ENCODE measurements around the gene CDR2L.
"Not testable (repeated sequence)": the region's sequence is repeated elsewhere in the genome, so short reads cannot be mapped to it uniquely, and the experiment has no call there.

Gene CDR2L

DNA sequence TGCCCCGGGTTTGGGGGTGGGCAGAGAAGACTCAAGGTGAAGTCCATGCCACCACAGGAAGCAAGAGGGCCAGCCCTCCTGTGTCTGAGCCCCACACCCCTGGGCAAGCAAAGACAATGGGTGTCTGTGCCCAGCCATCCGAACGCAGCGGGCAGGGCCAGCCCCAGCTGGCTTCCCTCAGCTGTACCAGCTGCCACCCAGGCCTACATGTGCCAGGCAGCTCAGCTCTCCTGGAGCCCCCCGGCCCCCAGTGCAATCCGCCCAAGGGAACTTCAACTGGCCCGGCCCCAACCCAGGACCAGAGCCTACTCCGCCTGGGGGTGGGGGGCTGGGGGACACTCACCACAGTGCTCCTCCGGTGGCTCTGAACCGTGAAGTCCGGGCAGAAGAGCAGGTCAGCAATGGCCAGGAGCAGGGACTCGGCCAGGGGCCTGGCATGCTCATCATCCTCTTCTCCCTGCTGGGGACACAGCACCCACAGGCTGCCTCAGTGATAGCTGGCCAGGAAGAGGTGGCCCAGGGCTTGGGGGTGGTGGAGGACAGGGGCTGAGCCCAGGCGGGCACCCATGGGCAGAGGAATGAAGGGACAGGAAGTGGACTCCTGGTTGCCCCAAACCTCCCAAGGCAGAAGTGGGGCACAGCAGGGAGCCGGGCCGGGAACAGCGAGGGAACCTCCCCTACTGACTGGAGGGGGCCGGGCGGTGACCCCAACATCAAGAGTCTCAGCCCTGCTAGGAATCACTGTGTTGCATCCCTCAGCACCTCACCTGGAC is 24.6 kb upstream of the CDR2L start:
- Histone ChIP-seq H3K27me3 (ENCODE audit: control insufficient read depth, insufficient read depth, low read length) (peaks cover 7% of the 10 kb centered on the region), H3K9me3 (ENCODE audit: control insufficient read depth, insufficient read depth, low read length) (no peaks in the 10 kb centered on the region), H3K36me3 (ENCODE audit: control insufficient read depth, insufficient read depth, low read length) (no peaks in the 10 kb centered on the region), H3K4me3 (ENCODE audit: low read depth, low read length) (no peak overlapping the region), H3K9ac (ENCODE audit: low read depth, low read length) (no peak overlapping the region), H3K4me1 (ENCODE audit: control insufficient read depth, insufficient read depth, low read length) (no peaks in the 10 kb centered on the region)

DNA sequence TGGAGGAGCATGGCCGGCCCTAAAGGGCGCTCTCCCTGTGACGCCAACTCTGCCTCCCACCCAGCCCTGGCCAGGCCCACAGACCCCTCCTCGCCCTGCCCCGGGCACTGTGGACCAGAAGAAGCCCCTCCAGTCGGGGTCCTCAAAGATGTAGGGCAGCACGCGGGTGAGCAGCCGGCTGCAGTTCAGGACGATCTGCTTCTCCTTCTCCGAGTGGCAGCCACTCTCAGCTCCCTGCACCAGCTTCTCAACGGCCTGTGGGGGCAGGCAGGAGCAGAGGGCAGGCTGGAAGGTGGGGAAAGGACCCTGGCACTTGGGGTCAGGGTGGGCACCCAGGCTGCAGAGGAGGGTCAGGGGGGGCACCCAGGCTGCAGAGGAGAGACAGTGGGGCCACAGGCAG is 23.8 kb upstream of the CDR2L start:
- no peaks in the 10 kb centered on the region for H3K9me3 ChIP-seq (ENCODE audit: control insufficient read depth, insufficient read depth, low read length)
- no peak overlapping the region for H3K9ac ChIP-seq (ENCODE audit: low read depth, low read length)
- H3K36me3 ChIP-seq (ENCODE audit: control insufficient read depth, insufficient read depth, low read length) = no peaks in the 10 kb centered on the region

DNA sequence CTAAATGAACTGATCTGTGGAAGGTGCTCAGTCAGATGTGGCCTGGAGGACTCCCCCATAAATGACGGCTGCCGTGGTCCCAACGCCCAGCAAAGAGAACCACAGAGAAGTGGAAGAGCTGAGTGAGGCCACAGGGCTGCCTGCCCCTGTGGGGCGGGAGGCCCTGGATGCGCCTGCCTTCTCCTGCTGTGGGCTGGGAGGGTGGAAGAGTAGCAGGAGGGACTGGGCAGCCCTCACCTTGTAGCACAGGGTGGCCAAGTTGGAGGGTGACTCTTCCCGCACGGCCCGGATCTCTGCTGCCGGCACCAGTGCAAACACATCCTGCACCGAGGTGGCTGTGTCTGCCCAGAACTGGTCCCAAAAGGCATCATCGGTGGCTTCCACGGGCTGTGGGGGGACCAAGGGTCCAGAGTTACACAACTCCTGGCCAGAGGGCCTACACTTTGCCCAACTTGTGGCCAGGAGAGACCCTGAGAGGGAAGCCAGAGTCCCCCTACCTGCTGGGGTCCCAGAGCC is 23.1 kb upstream of the CDR2L start:
- no peak overlapping the region for H3K4me3 ChIP-seq (ENCODE audit: low read depth, low read length)
- H3K4me1 ChIP-seq (ENCODE audit: control insufficient read depth, insufficient read depth, low read length) = no peaks in the 10 kb centered on the region
- H3K36me3 ChIP-seq (ENCODE audit: control insufficient read depth, insufficient read depth, low read length) = no peaks in the 10 kb centered on the region
- H3K9me3 ChIP-seq (ENCODE audit: control insufficient read depth, insufficient read depth, low read length) = no peaks in the 10 kb centered on the region
- H3K27me3 ChIP-seq (ENCODE audit: control insufficient read depth, insufficient read depth, low read length) = peaks cover 5% of the 10 kb centered on the region
- H3K9ac ChIP-seq (ENCODE audit: low read depth, low read length) = no peak overlapping the region

More for the DNA sequence above, 23.8 kb upstream of the CDR2L start:
- Histone ChIP-seq H3K4me1 (ENCODE audit: control insufficient read depth, insufficient read depth, low read length) (no peaks in the 10 kb centered on the region), H3K27me3 (ENCODE audit: control insufficient read depth, insufficient read depth, low read length) (peaks cover 7% of the 10 kb centered on the region), H3K4me3 (ENCODE audit: low read depth, low read length) (no peak overlapping the region)

DNA sequence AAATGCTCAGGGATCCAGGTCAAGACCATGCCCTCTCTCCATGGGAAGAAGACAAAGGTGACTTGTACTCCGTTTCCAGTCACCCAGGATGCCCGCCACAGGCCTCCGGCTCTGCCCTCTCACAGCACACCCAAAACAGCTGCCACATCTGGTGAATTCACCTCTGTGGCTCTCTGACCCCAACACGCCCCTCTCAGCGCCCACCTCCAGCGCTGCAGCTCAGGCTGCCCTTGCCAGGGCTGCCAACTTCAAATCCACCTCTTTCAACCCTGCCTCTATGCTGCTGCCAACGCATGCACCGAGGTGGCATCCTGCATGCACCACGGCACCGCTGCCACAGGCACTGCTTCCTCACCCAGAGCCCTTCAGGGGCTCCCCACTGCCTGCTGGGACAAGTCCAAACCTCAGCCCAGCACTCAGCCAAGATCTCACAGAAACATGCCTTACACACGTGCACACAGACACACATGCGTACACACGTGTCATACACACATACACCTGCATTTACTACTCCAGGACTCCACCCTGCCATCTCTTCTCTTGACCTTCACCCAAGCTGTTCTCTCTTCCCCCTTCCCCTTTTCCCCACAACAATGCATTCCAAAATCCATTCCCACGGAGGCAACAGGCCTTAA is 22.3 kb upstream of the CDR2L start:
- H3K4me3 ChIP-seq (ENCODE audit: low read depth, low read length) = no peak overlapping the region
- no peaks in the 10 kb centered on the region for H3K36me3 ChIP-seq (ENCODE audit: control insufficient read depth, insufficient read depth, low read length)
- H3K9me3 ChIP-seq (ENCODE audit: control insufficient read depth, insufficient read depth, low read length) = no peaks in the 10 kb centered on the region
- H3K9ac ChIP-seq (ENCODE audit: low read depth, low read length) = no peak overlapping the region
- H3K4me1 ChIP-seq (ENCODE audit: control insufficient read depth, insufficient read depth, low read length) = no peaks in the 10 kb centered on the region
- H3K27me3 ChIP-seq (ENCODE audit: control insufficient read depth, insufficient read depth, low read length) = peaks cover under 1% of the 10 kb centered on the region

DNA sequence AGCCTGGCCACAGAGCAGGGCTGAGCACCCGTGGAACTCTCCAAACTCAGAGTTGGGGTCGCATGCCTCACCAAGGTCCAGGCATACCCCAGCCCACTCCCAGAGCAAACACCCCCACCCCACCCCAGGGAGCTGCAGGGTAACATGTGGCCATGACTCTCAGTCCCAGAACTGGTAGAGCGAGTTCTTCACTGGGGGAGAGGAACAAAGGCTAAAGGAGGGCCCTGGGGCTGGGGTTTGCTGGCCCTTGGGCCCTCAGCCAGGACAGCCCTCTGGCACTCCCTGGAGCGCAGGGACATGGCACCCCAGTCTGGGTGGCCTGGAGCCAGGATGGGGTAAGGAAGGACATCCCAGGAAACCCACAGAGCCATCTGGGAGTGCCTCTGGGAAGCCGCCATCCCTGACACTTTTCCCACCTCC is 19.1 kb upstream of the CDR2L start:
- Histone ChIP-seq H3K9me3 (ENCODE audit: control insufficient read depth, insufficient read depth, low read length) (no peaks in the 10 kb centered on the region), H3K4me3 (ENCODE audit: low read depth, low read length) (no peak overlapping the region), H3K9ac (ENCODE audit: low read depth, low read length) (no peak overlapping the region)

DNA sequence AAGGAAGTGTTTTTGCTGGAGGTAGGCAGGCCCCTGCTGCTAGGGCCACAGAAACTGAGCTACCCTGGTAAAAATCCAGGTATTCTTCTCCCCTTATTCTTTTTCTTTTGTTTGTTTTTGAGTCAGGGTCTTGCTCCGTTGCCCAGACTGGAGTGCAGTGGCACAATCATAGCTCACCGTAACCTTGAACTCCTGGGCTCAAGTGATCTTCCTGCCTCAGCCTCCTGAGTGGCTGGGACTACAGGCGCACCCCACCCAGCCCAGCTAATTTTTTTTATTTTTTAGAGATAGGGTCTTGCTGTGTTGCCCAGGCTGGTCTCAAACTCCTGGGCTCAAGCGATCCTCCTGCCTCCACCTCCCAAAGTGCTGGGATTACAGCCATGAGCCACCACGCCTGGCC is 17.9 kb upstream of the CDR2L start:
- H3K27me3 ChIP-seq (ENCODE audit: control insufficient read depth, insufficient read depth, low read length) = peaks cover 37% of the 10 kb centered on the region
- H3K4me1 ChIP-seq (ENCODE audit: control insufficient read depth, insufficient read depth, low read length); H3K36me3 ChIP-seq (ENCODE audit: control insufficient read depth, insufficient read depth, low read length); H3K9ac ChIP-seq (ENCODE audit: low read depth, low read length); H3K9me3 ChIP-seq (ENCODE audit: control insufficient read depth, insufficient read depth, low read length); H3K4me3 ChIP-seq (ENCODE audit: low read depth, low read length): not testable (repeated sequence)

More for the DNA sequence above, 19.1 kb upstream of the CDR2L start:
- H3K4me1 ChIP-seq (ENCODE audit: control insufficient read depth, insufficient read depth, low read length) = peaks cover 2% of the 10 kb centered on the region
- H3K36me3 ChIP-seq (ENCODE audit: control insufficient read depth, insufficient read depth, low read length) = no peaks in the 10 kb centered on the region
- peaks cover 26% of the 10 kb centered on the region for H3K27me3 ChIP-seq (ENCODE audit: control insufficient read depth, insufficient read depth, low read length)

DNA sequence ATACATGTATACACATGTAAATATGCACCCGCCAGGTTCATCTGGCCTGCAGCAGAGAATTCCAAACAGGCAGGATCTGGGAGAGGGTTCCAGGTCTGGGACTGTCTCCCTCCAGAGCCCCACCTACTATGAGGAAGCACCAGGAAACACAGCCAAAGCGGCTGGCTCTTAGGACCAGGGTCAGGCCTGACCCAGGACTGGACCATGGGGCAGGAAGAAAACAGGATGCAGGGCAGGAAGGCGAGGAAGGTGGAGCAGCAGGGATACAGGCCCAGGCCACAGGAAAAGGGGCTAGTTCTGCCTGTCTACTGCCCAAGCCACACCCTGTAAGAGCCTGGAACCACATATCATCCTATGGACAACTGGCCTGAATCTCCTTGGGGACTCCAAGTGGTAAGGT is 17.0 kb upstream of the CDR2L start:
- peaks cover 2% of the 10 kb centered on the region for H3K4me1 ChIP-seq (ENCODE audit: control insufficient read depth, insufficient read depth, low read length)
- H3K4me3 ChIP-seq (ENCODE audit: low read depth, low read length) = no peak overlapping the region
- H3K27me3 ChIP-seq (ENCODE audit: control insufficient read depth, insufficient read depth, low read length) = peaks cover 46% of the 10 kb centered on the region
- H3K36me3 ChIP-seq (ENCODE audit: control insufficient read depth, insufficient read depth, low read length) = no peaks in the 10 kb centered on the region
- H3K9me3 ChIP-seq (ENCODE audit: control insufficient read depth, insufficient read depth, low read length) = no peaks in the 10 kb centered on the region
- H3K9ac ChIP-seq (ENCODE audit: low read depth, low read length) = no peak overlapping the region

DNA sequence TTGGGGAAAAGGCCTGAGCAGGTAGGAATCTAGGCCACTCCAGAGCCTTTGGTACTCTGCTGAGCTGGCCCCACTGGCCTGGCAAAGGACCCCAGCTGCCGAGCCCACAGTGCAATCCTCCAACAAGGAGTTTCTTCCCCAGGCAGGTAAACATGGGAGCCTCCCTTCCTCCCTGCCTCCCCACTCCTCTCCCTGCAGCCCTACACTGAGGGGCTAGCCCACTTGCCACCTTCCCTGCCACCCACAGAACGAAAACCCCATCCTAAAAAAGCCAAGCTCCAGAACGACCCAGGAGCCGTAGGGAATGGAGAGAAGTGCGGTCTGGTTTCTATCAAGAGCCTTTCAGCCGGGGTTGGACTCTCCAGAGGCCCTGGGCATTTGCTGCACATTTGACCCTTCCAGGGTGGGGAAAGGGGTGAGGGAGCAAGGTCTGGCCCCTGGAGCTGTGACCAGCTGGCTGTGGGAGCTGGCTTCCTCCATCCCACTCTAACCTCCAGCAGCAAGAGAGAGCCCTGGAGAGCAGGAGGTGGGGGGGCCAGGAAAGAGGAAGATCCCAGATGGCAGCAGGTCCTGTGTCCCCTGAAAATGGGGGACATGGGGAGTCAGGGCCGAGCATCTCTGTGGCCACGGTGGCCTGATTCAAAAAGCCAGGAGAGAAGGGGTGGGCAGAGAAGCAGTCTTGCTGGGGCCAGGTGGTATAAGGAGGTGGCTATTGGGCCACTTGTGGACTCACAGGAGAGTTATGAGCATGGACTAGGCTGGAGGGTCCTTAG is 16.2 kb upstream of the CDR2L start:
- Histone ChIP-seq H3K27me3 (ENCODE audit: control insufficient read depth, insufficient read depth, low read length) (peaks cover 46% of the 10 kb centered on the region), H3K9me3 (ENCODE audit: control insufficient read depth, insufficient read depth, low read length) (no peaks in the 10 kb centered on the region), H3K36me3 (ENCODE audit: control insufficient read depth, insufficient read depth, low read length) (no peaks in the 10 kb centered on the region), H3K4me3 (ENCODE audit: low read depth, low read length) (peak overlapping the region; percentile 55), H3K9ac (ENCODE audit: low read depth, low read length) (no peak overlapping the region), H3K4me1 (ENCODE audit: control insufficient read depth, insufficient read depth, low read length) (peaks cover 2% of the 10 kb centered on the region)

DNA sequence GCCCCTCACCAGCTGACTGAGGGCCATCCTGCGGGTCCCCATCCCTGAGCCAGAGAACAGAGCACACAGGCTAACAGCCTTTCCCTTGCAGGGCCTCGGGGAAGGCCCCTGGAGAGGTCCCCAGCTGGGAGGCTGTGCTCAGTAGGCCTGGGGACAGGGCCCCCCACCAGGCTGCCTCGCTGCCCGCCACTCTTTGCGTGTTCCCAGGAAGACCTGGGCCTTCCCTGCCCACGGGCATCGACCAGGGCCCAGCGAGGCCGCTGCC is 15.7 kb upstream of the CDR2L start:
- H3K4me1 ChIP-seq (ENCODE audit: control insufficient read depth, insufficient read depth, low read length) = peaks cover 2% of the 10 kb centered on the region
- H3K9ac ChIP-seq (ENCODE audit: low read depth, low read length) = no peak overlapping the region
- H3K27me3 ChIP-seq (ENCODE audit: control insufficient read depth, insufficient read depth, low read length) = peaks cover 46% of the 10 kb centered on the region
- H3K9me3 ChIP-seq (ENCODE audit: control insufficient read depth, insufficient read depth, low read length) = no peaks in the 10 kb centered on the region
- H3K4me3 ChIP-seq (ENCODE audit: low read depth, low read length) = peak overlapping the region; percentile 55
- no peaks in the 10 kb centered on the region for H3K36me3 ChIP-seq (ENCODE audit: control insufficient read depth, insufficient read depth, low read length)

DNA sequence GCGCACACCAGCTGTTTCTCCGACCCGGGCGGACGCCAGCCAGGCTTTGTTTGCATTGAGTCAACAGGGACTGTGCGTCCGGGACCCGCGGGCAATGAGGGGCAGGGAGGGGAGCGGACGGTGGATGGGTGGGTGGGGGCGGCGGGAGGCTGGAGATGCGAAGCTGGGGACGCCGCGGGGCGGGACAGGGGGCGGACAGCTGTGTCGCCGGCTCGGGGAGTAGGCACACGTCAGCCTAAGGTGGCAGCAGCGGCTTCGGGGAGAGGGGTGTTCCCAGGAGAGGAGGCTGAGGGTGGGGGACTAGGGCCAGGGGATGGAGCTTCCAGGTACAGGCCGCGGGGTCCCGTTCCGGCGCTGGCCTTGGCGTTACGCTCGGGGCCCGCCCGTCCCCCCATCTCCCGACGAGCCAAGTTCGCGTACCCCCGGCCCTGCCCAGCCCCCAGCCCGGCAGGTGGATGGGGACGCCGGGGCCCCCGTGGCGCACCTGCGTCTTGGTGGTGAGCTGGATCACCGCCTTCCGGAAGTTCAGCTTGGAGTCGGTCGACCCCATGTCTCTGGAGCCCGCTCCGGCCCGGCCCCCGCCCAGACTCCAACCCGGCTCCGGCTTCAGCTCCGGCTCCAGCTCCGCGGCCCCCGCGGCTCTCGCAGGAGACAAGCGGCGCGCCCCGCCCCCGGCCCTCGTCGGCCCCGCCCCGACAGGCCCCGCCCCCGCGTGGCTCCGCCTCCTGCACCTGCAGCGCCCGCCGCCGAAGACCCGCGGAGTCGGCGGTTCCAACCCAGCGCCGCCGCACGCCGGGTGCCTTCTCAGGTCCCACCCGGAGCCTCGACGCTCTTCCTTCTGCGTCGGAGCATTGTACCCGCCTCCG is 15.1 kb upstream of the CDR2L start, which contains the start of gene HID1:
Gene HID1, minus strand, starts transcription at position 653 of the 866 bp plus-strand sequence. Its CDS starts 103 bp downstream, at position 550.
- peak within 1 kb of the TSS; percentile 59 for H3K4me3 ChIP-seq (ENCODE audit: low read depth, low read length)
- H3K36me3 ChIP-seq (ENCODE audit: control insufficient read depth, insufficient read depth, low read length) = no peaks in the 10 kb centered on the region
- H3K9ac ChIP-seq (ENCODE audit: low read depth, low read length) = no peak within 1 kb of the TSS
- H3K4me1 ChIP-seq (ENCODE audit: control insufficient read depth, insufficient read depth, low read length) = peaks cover 2% of the 10 kb centered on the region
- peaks cover 46% of the 10 kb centered on the region for H3K27me3 ChIP-seq (ENCODE audit: control insufficient read depth, insufficient read depth, low read length)
- H3K9me3 ChIP-seq (ENCODE audit: control insufficient read depth, insufficient read depth, low read length) = no peaks in the 10 kb centered on the region

DNA sequence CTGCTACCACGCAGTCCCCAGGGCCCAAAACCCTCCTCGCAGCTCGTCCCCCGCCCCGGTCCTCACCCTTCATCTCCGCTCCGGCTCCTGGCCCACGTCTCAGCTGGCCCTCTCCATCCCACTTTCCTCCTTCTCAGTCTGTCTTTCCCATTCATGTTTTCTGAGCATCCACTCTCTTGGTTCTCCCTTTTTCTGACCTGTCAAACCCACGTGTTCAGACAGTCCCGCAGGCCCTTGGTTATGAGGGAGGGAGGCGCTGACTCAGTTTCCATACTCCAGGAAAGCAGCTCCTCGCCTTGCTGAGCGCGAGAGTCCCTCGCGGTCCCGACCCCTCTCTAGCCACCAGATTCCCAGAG is 14.5 kb upstream of the CDR2L start:
- Histone ChIP-seq H3K27me3 (ENCODE audit: control insufficient read depth, insufficient read depth, low read length) (peaks cover 48% of the 10 kb centered on the region), H3K36me3 (ENCODE audit: control insufficient read depth, insufficient read depth, low read length) (no peaks in the 10 kb centered on the region), H3K9me3 (ENCODE audit: control insufficient read depth, insufficient read depth, low read length) (no peaks in the 10 kb centered on the region), H3K4me1 (ENCODE audit: control insufficient read depth, insufficient read depth, low read length) (peaks cover 2% of the 10 kb centered on the region), H3K4me3 (ENCODE audit: low read depth, low read length) (peak overlapping the region; percentile 59), H3K9ac (ENCODE audit: low read depth, low read length) (no peak overlapping the region)

All from iPS-15b (cell line).